H9 (cell line): ENCODE data around the gene CYP19A1. TPM values are rescaled to one million over a fixed set of nuclear protein-coding genes. Genes with fewer than 3 reads are reported as not detected.

Experiments
- DNase-seq: peaks from one replicate; pipeline ENCODE4 v3.0.0-alpha.2; 2017
- H2AFZ ChIP-seq: one replicate; pipeline ENCODE4 v1.6.1; 2013; ENCODE audit warnings: mild to moderate bottlenecking, low read length, control low read depth, moderate library complexity
- H2AK5ac ChIP-seq: 2 replicates; pipeline ENCODE4 v1.6.1; 2013; ENCODE audit warnings: low read length, control low read depth, mixed read lengths; ENCODE audit not compliant: insufficient read length
- H2BK120ac ChIP-seq: one replicate; pipeline ENCODE4 v1.6.1; 2013; ENCODE audit warnings: low read depth, mild to moderate bottlenecking, low read length, control low read depth, inconsistent platforms; ENCODE audit not compliant: poor library complexity, severe bottlenecking
- H2BK12ac ChIP-seq: 2 replicates; pipeline ENCODE4 v1.6.1; 2013; ENCODE audit warnings: low read length, control low read depth, mixed read lengths, low read depth; ENCODE audit not compliant: insufficient read length
- H2BK15ac ChIP-seq: 2 replicates; pipeline ENCODE4 v1.6.1; 2013; ENCODE audit warnings: low read depth, low read length, control low read depth
- H2BK20ac ChIP-seq: one replicate; pipeline ENCODE4 v1.6.1; 2013; ENCODE audit warnings: low read depth, mild to moderate bottlenecking, low read length, control low read depth, inconsistent platforms; ENCODE audit not compliant: poor library complexity, severe bottlenecking
- H2BK5ac ChIP-seq: 2 replicates; pipeline ENCODE4 v1.6.1; 2013; ENCODE audit warnings: low read length, control low read depth, mixed read lengths; ENCODE audit not compliant: insufficient read length
- H3K14ac ChIP-seq: 2 replicates; pipeline ENCODE4 v1.6.1; 2013; ENCODE audit warnings: low read length, control low read depth; ENCODE audit not compliant: insufficient read depth
- H3K18ac ChIP-seq: 2 replicates; pipeline ENCODE4 v1.6.1; 2013; ENCODE audit warnings: low read depth, mild to moderate bottlenecking, mixed read lengths, low read length, control low read depth; ENCODE audit not compliant: insufficient read length
- H3K23ac ChIP-seq: 2 replicates; pipeline ENCODE4 v1.6.1; 2013; ENCODE audit warnings: low read length, control low read depth, mixed read lengths, low read depth; ENCODE audit not compliant: insufficient read length
- H3K23me2 ChIP-seq: 2 replicates; pipeline ENCODE4 v1.6.1; 2013; ENCODE audit warnings: low read depth, mild to moderate bottlenecking, mixed read lengths, low read length, control low read depth; ENCODE audit not compliant: insufficient read length, poor library complexity, severe bottlenecking
- H3K27ac ChIP-seq: 2 replicates; pipeline ENCODE4 v1.5.1; 2013; ENCODE audit warnings: low read length, control low read depth, mixed read lengths, low read depth; ENCODE audit not compliant: insufficient read length
- H3K27me3 ChIP-seq: 2 replicates; pipeline ENCODE4 v1.6.1; 2013; ENCODE audit warnings: low read length, control low read depth, inconsistent platforms; ENCODE audit not compliant: insufficient read depth
- H3K4ac ChIP-seq: 2 replicates; pipeline ENCODE4 v1.6.1; 2013; ENCODE audit warnings: low read depth, mild to moderate bottlenecking, control low read depth, inconsistent platforms, low read length, moderate library complexity
- H3K4me1 ChIP-seq: 2 replicates; pipeline ENCODE4 v1.6.1; 2013; ENCODE audit warnings: low read length, control low read depth, inconsistent platforms; ENCODE audit not compliant: insufficient read depth
- H3K4me2 ChIP-seq: 2 replicates; pipeline ENCODE4 v1.6.1; 2013; ENCODE audit warnings: low read length, control low read depth, mixed read lengths; ENCODE audit not compliant: insufficient read length, insufficient read depth
- H3K56ac ChIP-seq: 2 replicates; pipeline ENCODE4 v1.6.1; 2013; ENCODE audit warnings: low read depth, mild to moderate bottlenecking, mixed read lengths, low read length, control low read depth; ENCODE audit not compliant: insufficient read length
- H3K79me1 ChIP-seq: 2 replicates; pipeline ENCODE4 v1.6.1; 2013; ENCODE audit warnings: low read depth, mild to moderate bottlenecking, moderate library complexity, low read length, control low read depth, inconsistent platforms; ENCODE audit not compliant: insufficient read depth, poor library complexity, severe bottlenecking
- H3K79me2 ChIP-seq: 2 replicates; pipeline ENCODE4 v1.6.1; 2013; ENCODE audit warnings: low read length, control low read depth, inconsistent platforms; ENCODE audit not compliant: insufficient read depth
- H3K9ac ChIP-seq: 2 replicates; pipeline ENCODE4 v1.6.1; 2013; ENCODE audit warnings: low read length, control low read depth, mixed read lengths; ENCODE audit not compliant: insufficient read length; ENCODE audit errors: extremely low read depth
- H3K9me3 ChIP-seq: one replicate; pipeline ENCODE4 v1.6.1; 2013; ENCODE audit warnings: low read depth, low read length, inconsistent platforms; ENCODE audit not compliant: control insufficient read depth
- H3T11ph ChIP-seq: one replicate; pipeline ENCODE4 v1.6.1; 2013; ENCODE audit warnings: mild to moderate bottlenecking, low read length, control low read depth, inconsistent platforms
- H4K20me1 ChIP-seq: one replicate; pipeline ENCODE4 v1.6.1; 2013; ENCODE audit not compliant: control insufficient read depth, insufficient read length, insufficient read depth
- H4K5ac ChIP-seq: 2 replicates; pipeline ENCODE4 v1.6.1; 2013; ENCODE audit warnings: low read depth, mild to moderate bottlenecking, mixed read lengths, low read length, control low read depth; ENCODE audit not compliant: insufficient read length
- H4K8ac ChIP-seq: replicated peaks from 2 replicates; pipeline ENCODE4 v1.6.1; 2013; ENCODE audit warnings: low read length, control low read depth, mixed read lengths, low read depth; ENCODE audit not compliant: insufficient read length
- H4K91ac ChIP-seq: 2 replicates; pipeline ENCODE4 v1.6.1; 2013; ENCODE audit warnings: low read depth, mild to moderate bottlenecking, moderate library complexity, mixed read lengths, low read length, control low read depth; ENCODE audit not compliant: insufficient read length
- H3K27ac Mint-ChIP-seq, 3 experiments: 2 replicates in 2 of 3; 3 replicates in 1 of 3; pipeline ENCODE4 v1.8.0; 2020 to 2021; ENCODE audit warnings: mixed read lengths in 3 of 3, mild to moderate bottlenecking in 1 of 3, moderate library complexity in 1 of 3
- H3K27me3 Mint-ChIP-seq: 2 replicates; pipeline ENCODE4 v1.8.0; 2021; ENCODE audit warnings: low read depth, mild to moderate bottlenecking, moderate library complexity, mixed read lengths
- H3K36me3 Mint-ChIP-seq, 3 experiments: 2 replicates in 2 of 3; 3 replicates in 1 of 3; pipeline ENCODE4 v1.8.0; 2020 to 2021; ENCODE audit warnings: low read depth in 3 of 3, mixed read lengths in 3 of 3; ENCODE audit not compliant: insufficient read depth in 1 of 3
- H3K4me1 Mint-ChIP-seq, 2 experiments: 2 replicates each; pipeline ENCODE4 v1.8.0; 2020; ENCODE audit warnings: mixed read lengths in 2 of 2
- H3K4me3 Mint-ChIP-seq, 2 experiments: 2 replicates in 1 of 2; 3 replicates in 1 of 2; pipeline ENCODE4 v1.8.0; 2020 to 2021; ENCODE audit warnings: mild to moderate bottlenecking in 2 of 2, mixed read lengths in 2 of 2, moderate library complexity in 1 of 2
- H3K9me3 Mint-ChIP-seq, 2 experiments: 2 replicates in 1 of 2; 3 replicates in 1 of 2; pipeline ENCODE4 v1.8.0; 2020; ENCODE audit warnings: mild to moderate bottlenecking in 2 of 2, mixed read lengths in 2 of 2, moderate library complexity in 1 of 2
- WGBS: extraction: QIAGEN DNeasy Blood & Tissue Kit; methylation state at CpG from one replicate; pipeline ENCODE4 v1.1.7; 2013; ENCODE audit warnings: missing lambda C conversion rate, low lambda C conversion rate, mixed read lengths; ENCODE audit not compliant: insufficient read length; ENCODE audit errors: extremely low coverage; 5-methylcytosine and 5-hydroxymethylcytosine counted together
- total RNA-seq: library from RNA; stranded (reverse); gene quantifications from 2 replicates; pipeline ENCODE4 v1.2.1, GENCODE V29; 2021
- TF ChIP-seq, protein P1 (sequence below): fragments of 200-600 bp; sonication (generic); conservative IDR thresholded peaks from 3 replicates; pipeline ENCODE4 v1.8.0; 2021; ENCODE audit warnings: antibody characterized with exemption, mild to moderate bottlenecking

Gene CYP19A1
- total RNA-seq, 1 experiment from 2014 or later: not detected

DNA sequence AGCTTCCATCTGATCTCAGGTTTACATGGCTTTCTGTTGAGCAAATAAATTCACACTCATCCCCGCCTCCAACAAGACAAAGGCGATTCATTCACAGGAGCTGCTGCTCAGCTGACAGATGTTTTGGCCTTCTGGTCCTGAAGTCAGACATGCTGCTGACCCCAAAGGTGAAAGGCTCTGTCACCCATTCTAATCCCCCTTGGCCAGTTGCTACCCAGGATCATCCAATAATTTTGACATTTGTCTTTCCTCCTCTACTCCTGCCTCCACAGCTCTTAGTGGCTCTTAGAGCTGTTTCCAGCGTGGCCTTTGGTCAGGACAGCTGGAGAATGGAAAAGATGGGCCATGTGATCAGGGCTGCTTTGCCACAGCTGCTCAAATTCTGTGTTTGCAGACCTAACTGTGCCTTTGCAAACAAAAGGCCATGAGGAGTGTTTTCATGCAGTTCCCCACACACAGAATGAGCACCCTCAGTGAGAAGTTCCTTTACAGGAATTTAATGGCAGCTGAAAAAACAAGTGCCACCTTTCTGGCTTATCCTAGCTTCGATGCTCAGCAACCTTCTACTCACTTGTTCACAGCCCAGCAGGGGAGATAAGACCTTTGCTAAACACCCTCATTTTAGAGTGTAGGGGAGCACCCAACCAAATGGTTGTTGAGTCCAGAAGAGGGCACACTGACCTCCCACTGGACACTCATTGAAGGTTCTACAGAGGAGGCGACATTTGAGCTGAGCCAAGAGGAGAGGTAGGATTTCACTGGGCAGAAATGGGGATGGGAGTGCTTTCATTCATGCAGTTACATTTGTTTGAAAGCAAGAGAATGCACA is 39.0 kb downstream of the CYP19A1 start:
- no peaks in the 10 kb centered on the region for H3K23me2 ChIP-seq
- no peaks in the 10 kb centered on the region for H3K27me3 ChIP-seq
- H2AFZ ChIP-seq: no peak overlapping the region
- H2BK20ac ChIP-seq: no peak overlapping the region
- no peak overlapping the region; a peak in 2 of 7 replicates for H3K27ac Mint-ChIP-seq
- H3K9ac ChIP-seq: no peak overlapping the region
- no peak overlapping the region for H4K8ac ChIP-seq
- DNase-seq: no peak
- no peak overlapping the region for H2BK5ac ChIP-seq
- H3K4ac ChIP-seq: no peak overlapping the region
- no peak overlapping the region for H4K5ac ChIP-seq
- H2AK5ac ChIP-seq: no peak overlapping the region
- no peak overlapping the region for H3T11ph ChIP-seq
- H3K9me3 ChIP-seq: no peaks in the 10 kb centered on the region
- H3K4me3 Mint-ChIP-seq: no peak overlapping the region
- H3K56ac ChIP-seq: no peak overlapping the region
- no peak overlapping the region for H4K91ac ChIP-seq
- H3K27me3 Mint-ChIP-seq: peaks cover 3% of the 10 kb centered on the region
- H3K23ac ChIP-seq: no peak overlapping the region
- no peak overlapping the region for H2BK12ac ChIP-seq
- H3K9me3 Mint-ChIP-seq: peaks cover 3% of the 10 kb centered on the region in 2 experiments; a peak in 3 of 5 replicates
- H3K79me1 ChIP-seq: no peaks in the 10 kb centered on the region
- no peak overlapping the region; the same call in 1 of the 2 replicates for H3K14ac ChIP-seq
- H2BK15ac ChIP-seq: no peak overlapping the region
- no peak overlapping the region for H3K4me2 ChIP-seq
- TF ChIP-seq, protein P1, sequence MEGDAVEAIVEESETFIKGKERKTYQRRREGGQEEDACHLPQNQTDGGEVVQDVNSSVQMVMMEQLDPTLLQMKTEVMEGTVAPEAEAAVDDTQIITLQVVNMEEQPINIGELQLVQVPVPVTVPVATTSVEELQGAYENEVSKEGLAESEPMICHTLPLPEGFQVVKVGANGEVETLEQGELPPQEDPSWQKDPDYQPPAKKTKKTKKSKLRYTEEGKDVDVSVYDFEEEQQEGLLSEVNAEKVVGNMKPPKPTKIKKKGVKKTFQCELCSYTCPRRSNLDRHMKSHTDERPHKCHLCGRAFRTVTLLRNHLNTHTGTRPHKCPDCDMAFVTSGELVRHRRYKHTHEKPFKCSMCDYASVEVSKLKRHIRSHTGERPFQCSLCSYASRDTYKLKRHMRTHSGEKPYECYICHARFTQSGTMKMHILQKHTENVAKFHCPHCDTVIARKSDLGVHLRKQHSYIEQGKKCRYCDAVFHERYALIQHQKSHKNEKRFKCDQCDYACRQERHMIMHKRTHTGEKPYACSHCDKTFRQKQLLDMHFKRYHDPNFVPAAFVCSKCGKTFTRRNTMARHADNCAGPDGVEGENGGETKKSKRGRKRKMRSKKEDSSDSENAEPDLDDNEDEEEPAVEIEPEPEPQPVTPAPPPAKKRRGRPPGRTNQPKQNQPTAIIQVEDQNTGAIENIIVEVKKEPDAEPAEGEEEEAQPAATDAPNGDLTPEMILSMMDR: no peak
- WGBS: no CpG with 5 or more reads among the region's 5 CpGs
- no peaks in the 10 kb centered on the region for H3K79me2 ChIP-seq
- H4K20me1 ChIP-seq: no peaks in the 10 kb centered on the region
- H3K27ac ChIP-seq: no peak overlapping the region
- H3K36me3 Mint-ChIP-seq: peaks cover 0 to 2% (median 0%) of the 10 kb centered on the region in 3 experiments; a peak in 2 of 7 replicates
- H2BK120ac ChIP-seq: no peak overlapping the region
- H3K18ac ChIP-seq: no peak overlapping the region
- H3K4me1 Mint-ChIP-seq: peaks cover 3% of the 10 kb centered on the region in 2 experiments; a peak in 3 of 4 replicates
- H3K4me1 ChIP-seq: no peaks in the 10 kb centered on the region
